ENCODE measurements around the gene SERP2.

Gene SERP2

GRCh38 chr13:44429311-44429710 is 55.7 kb downstream of the SERP2 start:
- DNase-seq (ENCODE audit: low read depth, low spot score) = no peak
- H3K27ac ChIP-seq = no peak overlapping the region

- DNase-seq (ENCODE audit: low read depth, low spot score) = no peak
- no peak overlapping the region for H3K27ac ChIP-seq
Measured at GRCh38 chr13:44431150-44431549, 57.5 kb downstream of the SERP2 start.

- DNase-seq (ENCODE audit: low read depth, low spot score) = no peak
- no peak overlapping the region for H3K27ac ChIP-seq
Measured at GRCh38 chr13:44432650-44433049, 59.0 kb downstream of the SERP2 start.

GRCh38 chr13:44433863-44434765 is 60.5 kb downstream of the SERP2 start:
- peak overlapping the region; percentile 87 for H3K27ac ChIP-seq
- DNase-seq (ENCODE audit: low read depth, low spot score) = no peak

GRCh38 chr13:44434766-44435141 is 61.1 kb downstream of the SERP2 start:
- DNase-seq (ENCODE audit: low read depth, low spot score) = no peak
- H3K27ac ChIP-seq = peak overlapping the region; percentile 87

GRCh38 chr13:44435142-44435918 is 61.7 kb downstream of the SERP2 start:
- H3K27ac ChIP-seq = peak overlapping the region; percentile 87
- DNase-seq (ENCODE audit: low read depth, low spot score) = peak; percentile 97

DNA sequence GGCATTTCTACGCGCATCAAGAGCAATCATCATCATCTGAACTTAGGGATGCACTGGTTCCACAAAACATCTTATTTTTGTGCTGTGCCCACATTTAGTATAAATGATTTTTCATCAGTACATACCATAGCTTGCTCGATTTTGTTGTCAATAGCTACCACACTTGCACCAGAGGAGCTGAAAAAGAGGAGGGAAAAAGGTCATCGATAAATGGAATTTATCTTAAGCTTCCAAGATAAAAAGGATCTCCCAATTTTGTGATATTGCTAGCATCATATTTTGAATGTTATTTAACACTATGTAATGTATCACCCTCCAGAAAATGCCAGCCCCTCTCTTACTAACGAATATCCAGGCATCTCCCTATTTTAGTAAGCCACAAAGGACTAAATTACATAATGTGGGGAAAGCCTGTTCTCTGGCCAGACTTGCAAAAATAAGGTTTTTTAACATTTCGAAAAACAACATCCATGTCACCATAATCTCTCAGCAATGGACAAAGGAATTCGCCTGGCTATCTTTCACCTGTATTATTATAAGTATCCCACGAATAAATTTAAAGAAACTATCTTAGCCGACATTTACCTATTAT is 62.4 kb downstream of the SERP2 start:
- H3K27ac ChIP-seq = peak overlapping the region; percentile 87
- DNase-seq (ENCODE audit: low read depth, low spot score) = no peak

DNA sequence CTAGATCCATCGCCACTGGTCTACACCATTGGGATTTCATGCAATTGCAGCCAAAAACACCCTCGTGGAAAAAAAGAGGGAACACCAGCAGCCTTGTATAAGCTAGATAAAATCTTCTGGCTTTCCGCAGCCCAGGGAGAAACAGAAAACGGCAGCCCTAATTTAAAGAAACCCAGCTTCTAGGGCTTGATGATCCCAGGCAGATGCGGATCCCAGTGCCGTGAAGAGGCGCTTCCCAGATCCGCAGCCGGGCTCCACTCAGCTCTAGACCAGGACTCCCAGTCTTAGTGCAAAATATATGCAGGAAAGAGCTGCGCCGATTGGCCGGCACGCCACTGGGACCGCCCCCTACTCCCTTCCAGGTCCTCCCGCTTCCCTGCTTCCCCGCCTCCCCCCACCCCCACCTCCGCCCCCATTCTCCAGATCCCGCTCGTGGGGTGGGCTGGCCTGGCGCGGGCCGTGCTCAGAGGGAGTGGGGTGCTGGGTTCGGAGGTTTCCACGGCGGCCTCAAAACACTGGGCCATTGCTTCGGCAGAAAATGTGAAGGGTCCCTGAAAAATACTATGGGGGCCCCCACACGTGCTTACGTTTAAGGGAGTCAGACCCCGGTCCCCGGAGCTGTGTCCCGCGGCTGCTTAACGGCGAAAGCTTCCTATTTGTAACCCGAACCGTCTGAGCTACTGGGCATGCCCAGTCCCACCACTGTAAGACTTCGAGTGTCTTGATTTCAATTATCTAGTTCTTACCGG is 63.1 kb downstream of the SERP2 start:
- peak overlapping the region; percentile 87 for H3K27ac ChIP-seq
- DNase-seq (ENCODE audit: low read depth, low spot score) = peak; percentile 63

GRCh38 chr13:44437356-44438233 is 64.0 kb downstream of the SERP2 start:
- H3K27ac ChIP-seq = peak overlapping the region; percentile 87
- DNase-seq (ENCODE audit: low read depth, low spot score) = no peak

DNA sequence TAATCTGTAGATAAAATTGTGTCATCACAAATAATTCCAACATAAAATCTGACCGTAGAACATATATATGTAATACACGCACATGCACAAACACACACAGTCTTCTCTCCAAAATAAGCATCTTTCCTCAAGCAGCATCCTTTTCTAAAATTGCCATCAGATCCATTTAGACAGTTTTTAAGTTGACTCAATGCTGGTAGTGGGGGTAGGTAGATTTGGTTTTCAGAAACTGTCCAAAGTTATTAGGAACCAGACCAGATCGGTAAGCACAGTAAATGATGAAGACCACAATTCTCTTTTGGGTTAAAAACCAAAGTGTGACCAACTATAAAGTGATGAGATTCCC is 64.6 kb downstream of the SERP2 start:
- H3K27ac ChIP-seq = no peak overlapping the region
- DNase-seq (ENCODE audit: low read depth, low spot score) = no peak

DNA sequence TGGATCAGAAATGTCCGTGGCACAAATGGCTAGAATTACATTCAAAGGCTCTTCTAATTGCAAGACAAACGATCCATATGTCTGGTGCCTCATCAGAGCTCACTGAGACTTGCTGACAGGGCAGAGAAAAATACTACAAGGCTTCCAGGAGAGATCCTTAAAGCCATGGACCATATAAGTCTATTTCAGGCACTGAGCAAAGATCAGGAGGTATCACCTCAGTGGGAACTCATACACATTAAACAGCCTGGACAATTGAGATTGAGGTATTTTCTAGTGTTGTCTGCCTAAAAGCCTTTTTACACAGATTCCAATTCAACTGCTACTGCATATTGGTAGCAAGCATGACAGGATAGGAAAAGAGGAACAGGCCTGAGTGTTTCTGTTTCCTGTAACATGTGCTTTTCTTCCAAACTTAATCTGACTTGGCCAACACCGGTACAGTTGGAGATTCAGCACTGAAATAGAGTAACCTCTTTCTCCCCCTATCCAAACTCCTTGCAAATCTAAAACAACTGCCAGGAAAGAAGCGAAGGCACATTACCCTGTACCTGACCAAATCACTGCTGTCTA is 65.9 kb downstream of the SERP2 start:
- no peak overlapping the region for H3K27ac ChIP-seq
- DNase-seq (ENCODE audit: low read depth, low spot score) = no peak

GRCh38 chr13:44440046-44440608 is 66.5 kb downstream of the SERP2 start:
- no peak overlapping the region for H3K27ac ChIP-seq
- no peak for DNase-seq (ENCODE audit: low read depth, low spot score)

All from epithelial cell of prostate (primary cell).